GM12872 (cell line): ENCODE measurements around the gene CTTNBP2.
A peak's percentile ranks its signal among the peaks of the same experiment; 100 is the strongest.

ENCODE experiments used
- TF ChIP-seq, protein P1 (sequence below): IDR thresholded peaks from 3 replicates; pipeline ENCODE4 v1.5.1; 2011; ENCODE audit warnings: low read depth, mild to moderate bottlenecking, low read length, moderate library complexity; ENCODE audit not compliant: insufficient read depth

Gene CTTNBP2

DNA sequence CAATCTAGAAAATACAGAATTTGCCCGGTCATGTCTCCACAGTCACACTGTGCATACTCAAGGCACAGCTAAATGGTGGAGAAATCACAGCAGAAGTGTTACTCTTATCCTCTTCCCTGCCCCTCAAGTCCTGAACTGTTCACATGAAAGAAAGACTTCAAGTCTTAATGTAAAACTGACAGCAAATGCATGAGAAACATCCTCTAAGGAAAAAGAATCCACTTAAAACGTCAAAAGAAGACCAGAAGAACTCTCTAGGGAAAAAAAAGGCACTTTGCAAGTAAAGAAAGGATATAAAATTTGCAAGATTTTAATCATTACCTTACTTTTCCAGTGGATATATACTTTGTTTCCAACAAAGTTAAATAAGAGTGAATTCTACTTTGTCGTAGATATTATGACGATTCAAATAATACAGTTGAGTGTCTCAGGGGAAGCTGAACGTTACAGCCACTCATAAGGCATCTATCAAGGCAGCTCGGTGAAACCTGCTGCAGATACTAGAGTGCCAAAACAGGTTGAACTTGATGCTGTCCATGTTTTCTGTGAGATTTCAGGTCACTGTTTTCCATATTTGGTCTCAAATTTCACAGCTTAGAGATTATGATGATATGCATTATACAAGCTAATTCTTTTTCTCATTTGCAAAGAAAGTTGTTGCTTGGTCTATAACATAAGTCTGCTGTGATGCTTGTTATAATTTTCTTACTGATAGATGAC, 155.0 kb downstream of the CTTNBP2 start:
- TF ChIP-seq, protein P1, sequence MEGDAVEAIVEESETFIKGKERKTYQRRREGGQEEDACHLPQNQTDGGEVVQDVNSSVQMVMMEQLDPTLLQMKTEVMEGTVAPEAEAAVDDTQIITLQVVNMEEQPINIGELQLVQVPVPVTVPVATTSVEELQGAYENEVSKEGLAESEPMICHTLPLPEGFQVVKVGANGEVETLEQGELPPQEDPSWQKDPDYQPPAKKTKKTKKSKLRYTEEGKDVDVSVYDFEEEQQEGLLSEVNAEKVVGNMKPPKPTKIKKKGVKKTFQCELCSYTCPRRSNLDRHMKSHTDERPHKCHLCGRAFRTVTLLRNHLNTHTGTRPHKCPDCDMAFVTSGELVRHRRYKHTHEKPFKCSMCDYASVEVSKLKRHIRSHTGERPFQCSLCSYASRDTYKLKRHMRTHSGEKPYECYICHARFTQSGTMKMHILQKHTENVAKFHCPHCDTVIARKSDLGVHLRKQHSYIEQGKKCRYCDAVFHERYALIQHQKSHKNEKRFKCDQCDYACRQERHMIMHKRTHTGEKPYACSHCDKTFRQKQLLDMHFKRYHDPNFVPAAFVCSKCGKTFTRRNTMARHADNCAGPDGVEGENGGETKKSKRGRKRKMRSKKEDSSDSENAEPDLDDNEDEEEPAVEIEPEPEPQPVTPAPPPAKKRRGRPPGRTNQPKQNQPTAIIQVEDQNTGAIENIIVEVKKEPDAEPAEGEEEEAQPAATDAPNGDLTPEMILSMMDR = no peak

- TF ChIP-seq, protein P1 = no peak
Observed at GRCh38 chr7:117717357-117717756, 155.9 kb downstream of the CTTNBP2 start.

GRCh38 chr7:117716707-117717299, 156.4 kb downstream of the CTTNBP2 start:
- TF ChIP-seq, protein P1 = no peak

- TF ChIP-seq, protein P1 = peak; percentile 75
Observed at GRCh38 chr7:117715784-117716445, 157.3 kb downstream of the CTTNBP2 start.

DNA sequence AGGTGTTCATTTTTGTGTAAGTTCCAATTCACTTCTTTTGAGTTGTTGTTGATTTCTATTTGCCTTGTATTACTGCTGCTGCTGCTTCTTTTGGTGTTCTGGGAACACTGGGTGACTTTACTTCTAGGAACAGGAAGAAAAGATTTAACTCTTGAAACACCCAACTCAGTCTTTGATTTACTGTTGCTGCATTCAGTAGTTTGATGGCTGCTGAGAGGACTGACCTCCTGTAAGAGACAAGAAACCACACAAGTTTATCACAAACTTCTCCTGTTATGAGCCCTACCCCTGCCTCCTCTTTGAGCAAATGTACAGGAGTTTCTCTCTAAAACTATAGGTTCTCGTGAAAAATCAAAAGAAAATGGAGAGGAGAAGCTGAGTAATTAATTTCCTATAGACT, 161.7 kb downstream of the CTTNBP2 start:
- TF ChIP-seq, protein P1 = no peak

GRCh38 chr7:117707080-117707479, 166.2 kb downstream of the CTTNBP2 start:
- TF ChIP-seq, protein P1 = no peak

- TF ChIP-seq, protein P1 = no peak
Observed at GRCh38 chr7:117706210-117706609, 167.0 kb downstream of the CTTNBP2 start.
